SK-N-MC (cell line): ENCODE data around the gene DCDC2C.

Experiments
- DNase-seq: peaks from one replicate; pipeline ENCODE4 v3.0.0-alpha.2; 2011; ENCODE audit warnings: low read depth, low spot score
- H3K27ac ChIP-seq: fragments of 200-600 bp; sonication (generic); 2 replicates; pipeline ENCODE4 v1.5.1; 2016; ENCODE audit warnings: mixed run types
- H3K36me3 ChIP-seq: fragments of 200-600 bp; sonication (generic); 2 replicates; pipeline ENCODE4 v1.6.1; 2017; ENCODE audit warnings: antibody characterized with exemption, low read length, mixed read lengths; ENCODE audit not compliant: insufficient read depth
- H3K4me3 ChIP-seq: fragments of 200-600 bp; sonication (generic); 2 replicates; pipeline ENCODE4 v1.5.1; 2016
- H3K9ac ChIP-seq: fragments of 200-600 bp; sonication (generic); 2 replicates; pipeline ENCODE4 v1.8.0; 2017; ENCODE audit warnings: mixed run types, mixed read lengths; ENCODE audit not compliant: insufficient read length
- H3K9me3 ChIP-seq: fragments of 200-600 bp; sonication (generic); 2 replicates; pipeline ENCODE4 v1.6.1; 2017; ENCODE audit warnings: low read depth, mild to moderate bottlenecking, antibody characterized with exemption, low read length, moderate library complexity, mixed read lengths
- EZH2 ChIP-seq: fragments of 200-600 bp; sonication (generic); IDR thresholded peaks from one replicate; pipeline ENCODE4 v1.6.1; 2017; ENCODE audit warnings: antibody characterized with exemption
- FOXP2 ChIP-seq: optimal IDR thresholded peaks from 2 replicates; pipeline ENCODE3; 2011; ENCODE audit warnings: mild to moderate bottlenecking, moderate library complexity; ENCODE audit not compliant: insufficient read depth; ENCODE audit errors: extremely low read length, control extremely low read depth
- POLR2AphosphoS5 ChIP-seq: IDR thresholded peaks from 2 replicates; pipeline ENCODE4 v1.6.1; 2012; ENCODE audit warnings: mild to moderate bottlenecking, low read depth, low read length, borderline replicate concordance

Gene DCDC2C

DNA sequence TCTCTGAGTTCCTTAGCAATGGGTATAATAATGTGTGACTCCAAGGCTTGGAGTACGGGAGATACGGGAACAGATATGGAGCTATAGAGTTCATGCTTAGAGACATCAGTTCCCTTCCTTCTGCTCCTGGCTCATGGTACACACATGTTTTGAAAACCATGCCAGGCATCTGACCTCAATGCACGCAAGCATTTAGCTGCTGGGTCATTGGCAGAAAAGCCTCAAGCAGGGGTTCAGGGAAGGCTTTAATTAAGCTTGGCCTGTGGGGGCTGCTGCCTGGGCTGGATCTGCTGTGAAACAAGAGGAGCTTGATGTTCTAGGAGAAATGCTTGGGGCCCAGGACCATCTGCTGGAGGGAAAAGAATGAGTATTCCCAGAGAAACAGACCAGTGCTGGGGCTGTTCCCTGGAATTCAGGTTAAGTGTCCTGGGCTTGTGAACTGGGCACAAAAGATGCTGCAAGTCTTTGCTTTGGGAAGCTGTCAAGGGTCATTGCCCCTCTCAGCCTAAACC lies 42.2 kb upstream of the DCDC2C start:
- Histone ChIP-seq H3K9me3 (no peaks in the 10 kb centered on the region), H3K27ac (no peak overlapping the region), H3K36me3 (no peaks in the 10 kb centered on the region), H3K4me3 (no peak overlapping the region), H3K9ac (no peak overlapping the region)
- TF ChIP-seq EZH2: no peak
- TF ChIP-seq FOXP2: no peak
- TF ChIP-seq POLR2AphosphoS5: no peak
- no peak for DNase-seq

DNA sequence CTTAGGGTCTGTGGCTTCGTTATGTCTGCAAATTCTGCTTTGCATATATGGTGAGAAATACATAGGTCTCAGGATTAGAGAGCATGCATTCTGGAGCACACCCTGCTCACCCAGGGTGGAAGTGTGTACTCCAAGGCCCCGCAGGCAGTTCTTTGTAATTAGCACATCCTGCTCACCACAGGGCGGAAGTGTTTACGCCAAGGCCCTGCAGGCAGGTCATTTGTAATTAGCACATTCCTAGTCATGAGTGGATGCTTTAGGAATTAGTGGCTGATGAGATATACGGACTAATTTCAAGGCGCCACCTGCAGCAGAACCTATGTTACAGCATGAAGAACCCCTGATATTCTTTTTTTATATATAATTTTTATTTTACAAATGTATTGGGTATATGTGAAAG lies 41.1 kb upstream of the DCDC2C start:
- H3K4me3 ChIP-seq: no peak overlapping the region
- no peak for TF ChIP-seq POLR2AphosphoS5
- TF ChIP-seq FOXP2: no peak
- TF ChIP-seq EZH2: no peak
- H3K36me3 ChIP-seq: no peaks in the 10 kb centered on the region
- H3K9ac ChIP-seq: no peak overlapping the region
- DNase-seq: no peak
- H3K9me3 ChIP-seq: no peaks in the 10 kb centered on the region
- H3K27ac ChIP-seq: no peak overlapping the region

DNA sequence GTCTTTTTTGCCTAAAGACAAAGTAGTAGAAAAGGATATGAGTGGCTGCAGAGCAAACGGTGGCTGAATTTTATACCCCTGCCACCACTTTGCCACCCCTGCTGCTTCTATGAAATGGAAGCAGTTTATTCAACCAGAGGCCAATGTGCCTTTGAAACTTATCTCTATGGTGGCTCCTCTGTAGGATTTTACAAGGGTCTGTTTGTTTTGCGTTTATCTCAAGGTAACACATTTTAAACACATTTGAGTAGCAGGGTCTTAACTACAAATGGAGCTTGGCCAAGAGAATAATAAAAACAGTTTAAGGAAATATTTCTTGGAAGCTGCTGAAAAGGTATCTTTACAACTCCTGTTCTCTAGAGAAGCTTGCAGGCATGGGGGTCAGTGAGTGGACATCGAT lies 39.3 kb upstream of the DCDC2C start:
- DNase-seq: no peak
- no peak for TF ChIP-seq POLR2AphosphoS5
- TF ChIP-seq EZH2: no peak
- no peak for TF ChIP-seq FOXP2
- Histone ChIP-seq H3K9ac (no peak overlapping the region), H3K4me3 (no peak overlapping the region), H3K9me3 (no peaks in the 10 kb centered on the region), H3K27ac (no peak overlapping the region), H3K36me3 (no peaks in the 10 kb centered on the region)

DNA sequence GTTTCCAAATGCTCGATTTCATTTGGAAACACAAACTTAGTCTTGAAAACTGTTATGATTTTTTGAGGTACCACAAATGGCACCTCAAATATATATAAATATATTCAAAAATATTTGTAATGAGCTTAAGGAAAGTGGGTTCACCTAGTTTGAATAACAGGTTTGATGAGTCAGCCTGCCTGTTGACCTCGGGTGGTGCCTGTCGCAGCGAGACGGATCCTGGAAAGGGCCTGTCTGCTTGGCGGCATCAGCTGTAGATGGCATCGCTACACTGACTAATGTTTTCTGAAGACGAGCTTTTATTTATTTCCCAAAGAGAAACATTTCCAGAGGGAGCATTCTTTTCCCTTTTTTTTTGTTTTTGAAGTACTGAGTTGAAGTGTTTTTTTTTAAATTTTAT lies 38.5 kb upstream of the DCDC2C start:
- DNase-seq: no peak
- no peak overlapping the region for H3K4me3 ChIP-seq
- no peak overlapping the region for H3K27ac ChIP-seq
- no peaks in the 10 kb centered on the region for H3K36me3 ChIP-seq
- H3K9ac ChIP-seq: no peak overlapping the region
- H3K9me3 ChIP-seq: no peaks in the 10 kb centered on the region
- TF ChIP-seq POLR2AphosphoS5 (no peak), EZH2 (no peak), FOXP2 (no peak)

DNA sequence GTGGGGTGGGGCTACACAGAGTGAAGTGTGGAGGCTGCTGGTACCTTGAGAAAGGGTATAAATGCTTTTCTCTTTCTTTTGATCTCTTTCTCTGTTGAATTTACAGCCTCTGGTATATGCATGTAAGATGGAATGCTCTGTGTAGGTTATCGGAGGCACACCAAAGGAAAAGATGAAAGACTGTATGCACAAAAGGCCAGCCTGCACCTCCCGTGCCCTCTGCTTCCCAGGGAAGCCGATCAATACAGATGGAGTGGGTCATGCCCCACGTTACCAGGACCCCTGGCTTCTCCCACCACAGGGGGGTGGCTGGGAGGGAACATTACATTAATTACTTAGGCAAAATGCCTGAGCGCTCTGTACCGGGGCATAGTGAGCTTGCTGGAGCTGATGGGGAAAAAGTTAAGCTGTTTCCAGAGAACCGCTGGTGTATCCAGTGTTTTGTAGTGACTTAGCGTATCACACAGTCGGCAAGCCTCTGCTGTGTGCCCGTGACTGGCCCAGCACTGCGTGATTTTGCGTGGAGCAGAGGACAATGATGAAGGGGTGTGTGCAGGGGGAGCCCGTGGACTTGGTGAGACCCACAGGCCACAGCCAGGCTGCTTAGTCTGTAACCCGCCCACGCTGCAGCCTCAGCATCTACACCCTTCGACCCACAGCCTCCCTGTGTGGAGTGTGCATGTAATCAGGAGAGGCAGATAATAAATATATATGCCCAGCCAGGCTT lies 37.3 kb upstream of the DCDC2C start:
- no peak overlapping the region for H3K9ac ChIP-seq
- no peaks in the 10 kb centered on the region for H3K9me3 ChIP-seq
- no peak for DNase-seq
- H3K36me3 ChIP-seq: no peaks in the 10 kb centered on the region
- no peak overlapping the region for H3K27ac ChIP-seq
- TF ChIP-seq POLR2AphosphoS5 (no peak), EZH2 (no peak), FOXP2 (no peak)
- no peak overlapping the region for H3K4me3 ChIP-seq

DNA sequence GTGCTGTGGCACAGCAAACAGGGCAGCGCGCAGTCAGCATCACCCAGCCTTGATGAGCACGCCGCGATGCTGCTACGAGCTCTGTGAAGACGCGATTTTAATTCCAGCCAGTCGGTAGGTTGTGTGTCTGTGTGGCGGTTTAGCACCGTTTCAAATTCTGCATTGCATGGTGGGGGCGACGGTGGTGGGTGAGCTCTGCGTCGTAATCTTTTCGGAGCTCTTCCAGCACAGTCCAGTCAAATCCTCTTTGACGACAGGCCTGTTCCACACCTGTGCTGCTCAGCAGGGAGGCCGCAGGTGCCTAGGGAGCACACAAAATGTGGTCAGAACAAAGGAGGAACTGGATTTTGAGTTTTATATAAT lies 36.8 kb upstream of the DCDC2C start:
- Histone ChIP-seq H3K9ac (no peak overlapping the region), H3K9me3 (no peaks in the 10 kb centered on the region), H3K27ac (no peak overlapping the region), H3K36me3 (no peaks in the 10 kb centered on the region), H3K4me3 (no peak overlapping the region)
- no peak for DNase-seq
- TF ChIP-seq FOXP2: no peak
- TF ChIP-seq POLR2AphosphoS5: no peak
- no peak for TF ChIP-seq EZH2

DNA sequence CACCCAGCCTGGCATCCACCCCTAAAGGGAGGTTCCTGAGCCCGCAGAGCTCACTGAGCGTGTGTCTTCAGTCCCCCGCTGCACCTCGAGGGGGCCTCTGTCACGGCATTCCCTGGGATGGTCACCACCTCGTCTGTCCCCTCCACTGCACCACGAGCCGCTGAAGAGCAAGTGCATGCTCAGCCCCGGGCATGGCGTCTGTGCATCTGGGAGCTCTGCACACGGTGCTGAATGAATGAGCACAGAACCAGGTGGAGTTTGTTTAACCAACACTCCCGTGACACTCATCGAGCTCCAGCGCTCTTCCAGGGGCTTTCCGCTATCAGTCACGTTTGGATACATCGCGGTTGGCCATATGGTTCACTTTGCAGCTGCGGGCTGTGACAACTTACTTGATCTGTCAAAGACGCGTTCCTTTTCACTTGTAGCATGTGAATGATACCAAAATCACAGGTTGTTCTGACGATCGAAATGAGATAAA lies 36.2 kb upstream of the DCDC2C start:
- no peak overlapping the region for H3K27ac ChIP-seq
- no peaks in the 10 kb centered on the region for H3K9me3 ChIP-seq
- DNase-seq: no peak
- no peak overlapping the region for H3K4me3 ChIP-seq
- H3K9ac ChIP-seq: no peak overlapping the region
- no peaks in the 10 kb centered on the region for H3K36me3 ChIP-seq
- TF ChIP-seq FOXP2 (no peak), POLR2AphosphoS5 (no peak), EZH2 (no peak)

DNA sequence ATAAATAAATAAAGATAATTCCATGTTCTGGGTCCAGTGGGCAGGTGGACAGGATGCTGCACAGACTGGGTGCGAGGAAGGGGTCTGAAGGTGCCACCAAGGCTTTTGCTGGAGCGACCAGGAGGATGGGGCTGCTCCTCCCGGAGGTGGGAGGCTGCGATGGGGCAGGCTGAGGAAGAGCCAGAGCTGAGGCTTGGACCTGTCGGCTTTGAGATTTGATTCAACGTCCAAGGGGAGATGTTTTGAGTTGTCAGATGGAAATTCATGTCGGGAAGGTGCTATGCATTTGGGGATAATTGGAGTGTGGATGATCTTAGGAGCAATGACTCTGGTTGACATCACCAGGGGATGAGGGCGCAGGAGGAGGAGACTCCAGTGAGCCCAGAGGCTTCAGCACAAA lies 33.7 kb upstream of the DCDC2C start:
- Histone ChIP-seq H3K4me3 (no peak overlapping the region), H3K9me3 (no peaks in the 10 kb centered on the region)

DNA sequence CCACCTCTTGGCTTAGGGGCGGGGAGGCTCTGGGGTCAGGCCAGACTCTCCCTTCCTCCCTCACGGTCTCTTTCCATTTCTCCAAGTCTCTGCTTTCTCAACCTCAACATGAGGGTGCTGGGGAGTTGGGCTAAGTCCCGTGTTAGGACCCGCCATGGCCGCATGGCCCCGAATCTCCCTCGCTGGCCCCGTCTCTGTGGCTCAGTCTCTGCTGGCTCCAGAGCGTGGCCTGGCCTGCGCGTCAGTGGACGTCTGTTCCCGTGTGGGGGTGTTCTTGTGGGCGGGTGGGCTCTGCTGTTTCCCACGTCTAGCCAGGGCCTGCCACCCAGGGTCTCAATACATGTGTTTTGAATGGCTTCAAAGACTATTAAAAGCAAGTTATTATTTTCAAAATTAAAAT lies 33.0 kb upstream of the DCDC2C start:
- Histone ChIP-seq H3K4me3 (no peak overlapping the region), H3K9me3 (no peaks in the 10 kb centered on the region), H3K9ac (no peak overlapping the region), H3K27ac (no peak overlapping the region), H3K36me3 (no peaks in the 10 kb centered on the region)
- TF ChIP-seq EZH2: no peak
- DNase-seq: no peak

More for the DNA sequence above, 33.7 kb upstream of the DCDC2C start:
- Histone ChIP-seq H3K9ac (no peak overlapping the region), H3K27ac (no peak overlapping the region), H3K36me3 (no peaks in the 10 kb centered on the region)
- TF ChIP-seq POLR2AphosphoS5: no peak
- TF ChIP-seq FOXP2: no peak
- no peak for TF ChIP-seq EZH2
- DNase-seq: no peak
